K562 (cell line): ENCODE results near the gene MGAT5. TPM values are rescaled to one million over a fixed set of nuclear protein-coding genes. Genes with fewer than 3 reads are reported as not detected.

Experiments
- ATAC-seq: fragments of 200-7000 bp; cut with Tn5 transposase; 3 replicates; pipeline ENCODE4 v1.9.1; 2020; ENCODE audit warnings: moderate library complexity
- BruUV-seq: library from RNA; stranded (reverse); fragments of 400-500 nt; replicated peaks from 2 replicates; lab custom pipeline; 2021; lab: Mats Ljungman, UMichigan
- CTCF ChIA-PET: fragments of 300-600 bp; formaldehyde crosslinking; extraction: SDS; loops from one replicate; lab custom pipeline; 2021; ENCODE audit warnings: low intra/inter-chr PET ratio; lab: Yijun Ruan, JAX
- POLR2A ChIA-PET: fragments of 300-600, 350-650 bp; sonication (Branson Sonifier 250); formaldehyde crosslinking; extraction: SDS; loops from one replicate; lab custom pipeline; 2021; ENCODE audit warnings: antibody characterized with exemption, inconsistent platforms; lab: Yijun Ruan, JAX
- DNase-seq, 4 experiments: peaks; one replicate each; pipeline versions ENCODE4 v3.0.0 to v3.0.0-alpha.2; 2011 to 2018; ENCODE audit warnings: low spot score in 3 of 4, mixed read lengths in 3 of 4; ENCODE audit errors: extremely low read depth in 1 of 4
- FAIRE-seq: peaks from 2 replicates; lab custom pipeline; 2011; peaks lifted over from hg19 to GRCh38; lab: Jason Lieb, UNC
- H2AFZ ChIP-seq: 2 replicates; pipeline ENCODE4 v1.6.0; 2011; ENCODE audit warnings: low read depth, low read length, control low read depth, inconsistent platforms
- H3K27ac ChIP-seq: fragments of 200-600 bp; 3 replicates; pipeline ENCODE4 v1.8.0; 2011; ENCODE audit warnings: low read depth, mild to moderate bottlenecking, control low read depth, inconsistent platforms, low read length, moderate library complexity, mixed read lengths; ENCODE audit errors: extremely low read depth
- H3K27me3 ChIP-seq, 2 experiments: fragments of 300-600 bp in 1 of 2; 2 replicates in 1 of 2; 3 replicates in 1 of 2; pipeline versions ENCODE4 v1.6.0 to v1.8.0; 2011; ENCODE audit warnings: inconsistent platforms in 2 of 2, low read length in 2 of 2, mild to moderate bottlenecking in 1 of 2, mixed read lengths in 1 of 2, moderate library complexity in 1 of 2; ENCODE audit not compliant: control insufficient read depth in 2 of 2, insufficient read depth in 2 of 2
- H3K36me3 ChIP-seq: fragments of 300-600 bp; 3 replicates; pipeline ENCODE4 v1.8.0; 2011; ENCODE audit warnings: mild to moderate bottlenecking, low read length, inconsistent platforms; ENCODE audit not compliant: control insufficient read depth, insufficient read depth
- H3K4me1 ChIP-seq, 2 experiments: fragments of 200-600 bp in 1 of 2; replicated peaks in 1 of 2; 2 replicates in 1 of 2; 3 replicates in 1 of 2; pipeline versions ENCODE4 v1.5.1 to v1.8.0; 2011; ENCODE audit warnings: inconsistent platforms in 2 of 2, low read length in 2 of 2, mild to moderate bottlenecking in 1 of 2, mixed read lengths in 1 of 2, moderate library complexity in 1 of 2; ENCODE audit not compliant: control insufficient read depth in 2 of 2, insufficient read depth in 2 of 2
- H3K4me2 ChIP-seq: 2 replicates; pipeline ENCODE4 v1.6.1; 2011; ENCODE audit warnings: low read length, control low read depth, inconsistent platforms, mixed read lengths; ENCODE audit not compliant: insufficient read depth
- H3K4me3 ChIP-seq: fragments of 200-600 bp; sonication (generic), shearing (Covaris generic); 2 replicates; pipeline ENCODE4 v1.5.1; 2016; ENCODE audit warnings: control low read depth, inconsistent platforms
- H3K79me2 ChIP-seq: fragments of 200-600 bp; 3 replicates; pipeline ENCODE4 v1.8.0; 2011; ENCODE audit warnings: low read length, inconsistent platforms; ENCODE audit not compliant: control insufficient read depth, insufficient read depth
- H3K9ac ChIP-seq, 2 experiments: 2 replicates each; pipeline versions ENCODE4 v1.6.0 to v1.6.1; 2011; ENCODE audit warnings: low read depth in 2 of 2, low read length in 2 of 2, control low read depth in 1 of 2, inconsistent platforms in 1 of 2, mild to moderate bottlenecking in 1 of 2, mixed read lengths in 1 of 2; ENCODE audit not compliant: insufficient read depth in 1 of 2
- H3K9me1 ChIP-seq: one replicate; pipeline ENCODE4 v1.6.0; 2011; ENCODE audit warnings: inconsistent platforms, mild to moderate bottlenecking, low read length, moderate library complexity; ENCODE audit not compliant: control insufficient read depth, insufficient read depth
- H3K9me3 ChIP-seq: replicated peaks from 2 replicates; pipeline ENCODE4 v1.5.1; 2011; ENCODE audit warnings: low read depth, low read length, inconsistent platforms; ENCODE audit not compliant: control insufficient read depth, insufficient read depth
- H4K20me1 ChIP-seq: replicated peaks from 2 replicates; pipeline ENCODE4 v1.6.1; 2011; ENCODE audit warnings: low read length, inconsistent platforms, mixed read lengths; ENCODE audit not compliant: control insufficient read depth, insufficient read depth
- BRD9 ChIP-seq: fragments of 450-650 bp; IDR thresholded peaks from 2 replicates; pipeline ENCODE4 v1.6.1; 2018; ENCODE audit warnings: low read depth; ENCODE audit not compliant: partially characterized antibody
- CCNT2 ChIP-seq: IDR thresholded peaks from 2 replicates; pipeline ENCODE4 v1.6.1; 2011; ENCODE audit warnings: borderline replicate concordance, low read depth, mild to moderate bottlenecking, moderate library complexity, mixed read lengths, low read length; ENCODE audit not compliant: insufficient read length; ENCODE audit errors: extremely low read depth
- ESRRA ChIP-seq: fragments of 450-650 bp; IDR thresholded peaks from 2 replicates; pipeline ENCODE4 v1.6.1; 2014; ENCODE audit warnings: low read depth, mild to moderate bottlenecking, moderate library complexity, borderline replicate concordance
- GTF2E2 ChIP-seq: fragments of 200-800 bp; sonication (Bioruptor generic); IDR thresholded peaks from 2 replicates; pipeline ENCODE4 v1.6.1; 2016; ENCODE audit warnings: missing genetic modification characterization, missing compliant biosample characterization
- ILF3 ChIP-seq: fragments of 450-650 bp; IDR thresholded peaks from 2 replicates; pipeline ENCODE4 v1.6.1; 2018; ENCODE audit warnings: antibody characterized with exemption, mild to moderate bottlenecking, moderate library complexity, borderline replicate concordance
- KDM4B ChIP-seq, 2 experiments: fragments of 450-650 bp in 1 of 2; sonication (generic) in 1 of 2; IDR thresholded peaks; 2 replicates each; pipeline ENCODE4 v1.6.1; 2016 to 2017; ENCODE audit warnings: borderline replicate concordance in 2 of 2, antibody characterized with exemption in 1 of 2, low read depth in 1 of 2, mild to moderate bottlenecking in 1 of 2
- PHF21A ChIP-seq: fragments of 450-650 bp; IDR thresholded peaks from 2 replicates; pipeline ENCODE4 v1.6.1; 2017; ENCODE audit warnings: low read depth, borderline replicate concordance
- POLR2G ChIP-seq: fragments of 200-400 bp; formaldehyde crosslinking; IDR thresholded peaks from 2 replicates; pipeline ENCODE4 v1.6.1; 2017; ENCODE audit warnings: low read depth, mild to moderate bottlenecking, antibody characterized with exemption, low read length, moderate library complexity
- WGBS: fragments of 100-300 bp; shearing (Covaris generic); methylation state at CpG from one replicate; pipeline ENCODE4 v1.1.6; 2016; ENCODE audit warnings: low coverage, mixed read lengths; ENCODE audit not compliant: insufficient coverage; ENCODE audit errors: missing lambda C conversion rate; 5-methylcytosine and 5-hydroxymethylcytosine counted together
- in situ Hi-C: fragments of 300-500 bp; cut with MboI; formaldehyde crosslinking; loops from 4 replicates; pipeline ENCODE4 v1.15.0; 2018; ENCODE audit warnings: inconsistent platforms, mixed read lengths
- intact Hi-C: fragments of 100-400 bp; cut with micrococcal nuclease; formaldehyde crosslinking; loops from 2 replicates; pipeline ENCODE4 v1.14.2; 2022
- polyA plus RNA-seq, 8 experiments: library from polyadenylated mRNA; depleted of rRNA in 4 of 8; stranded (reverse) in 5 of 8; unstranded in 3 of 8; fragments of >200 nt; fragmentation: Nextera tagmentation in 2 of 8; fragmentation: Illumina TruSeq in 1 of 8; extraction: Ambion mirVana in 2 of 8; extraction: Trizol in 1 of 8; gene quantifications; 2 replicates each; pipeline versions ENCODE4 v1.2.1 to v1.2.3, GENCODE V29; 2011 to 2014; ENCODE audit warnings: inconsistent platforms in 1 of 8, missing spikeins in 1 of 8
- total RNA-seq, 7 experiments: library from RNA; depleted of rRNA in 6 of 7; stranded (reverse); fragments of >200 nt in 6 of 7; fragmentation: Illumina TruSeq in 2 of 7; extraction: Trizol in 2 of 7; gene quantifications; 2 replicates each; pipeline versions ENCODE4 v1.2.1 to v1.2.3, GENCODE V29; 2011 to 2021; ENCODE audit warnings: low replicate concordance in 1 of 7
- TF ChIP-seq, protein P1 (sequence below): IDR thresholded peaks from 2 replicates; pipeline ENCODE4 v1.6.1; 2011; ENCODE audit warnings: borderline replicate concordance, low read depth, mild to moderate bottlenecking, moderate library complexity, low read length; ENCODE audit not compliant: insufficient read depth, poor library complexity, severe bottlenecking
- TF ChIP-seq, protein P2 (sequence below): fragments of 250-450 bp; sonication (Bioruptor Pico); IDR thresholded peaks from 2 replicates; pipeline ENCODE4 v1.6.1; 2021; ENCODE audit warnings: mild to moderate bottlenecking

Gene MGAT5
- total and polyA plus RNA-seq, 9 of the 15 experiments (the other 6 are each of a cell fraction or from before 2014, with no cell fraction given), result 1.6 to 18.6 (median 11.1) TPM

DNA sequence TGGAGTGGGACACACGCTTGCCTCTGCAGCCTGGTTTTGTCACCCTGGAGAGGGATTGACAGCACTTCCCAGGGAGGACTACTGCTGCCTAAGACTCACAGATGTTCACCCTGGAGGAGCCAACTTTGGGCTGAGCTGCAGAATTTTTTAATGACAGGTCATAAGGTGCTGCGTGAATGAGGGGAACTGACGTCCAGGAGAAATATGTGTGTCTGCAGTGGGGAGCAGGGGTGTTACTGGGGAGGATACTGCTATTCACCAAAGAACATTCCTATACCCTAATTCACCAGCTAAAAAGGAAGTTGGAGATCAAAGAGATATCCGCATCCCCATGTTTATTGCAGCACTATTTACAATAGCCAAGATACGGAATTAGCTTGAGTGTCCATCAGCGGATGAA is 144.4 kb downstream of the MGAT5 start:
- H3K27me3 ChIP-seq, result no peaks in the 10 kb centered on the region
- no peaks in the 10 kb centered on the region for H3K9me1 ChIP-seq
- no peak for FAIRE-seq
- CTCF ChIA-PET, result no interaction called here
- no peaks in the 10 kb centered on the region for H3K79me2 ChIP-seq
- no peak for DNase-seq
- no peaks in the 10 kb centered on the region for H3K9me3 ChIP-seq
- POLR2A ChIA-PET, result interaction anchor here (0.8 kb wide), 1 partner anchor 15 kb away, joined by 4 read pairs; no protein-coding TSS in a partner anchor
- intact Hi-C loops, result no loop called here
- no peaks in the 10 kb centered on the region for H4K20me1 ChIP-seq
- H3K9ac ChIP-seq, result no peak overlapping the region
- no peak for ATAC-seq
- WGBS, result 66% methylated on average over 6 of the region's 6 CpGs
- H3K4me3 ChIP-seq, result no peak overlapping the region
- BruUV-seq, result no TSS peak
- H3K27ac ChIP-seq, result no peak overlapping the region
- no peak overlapping the region for H2AFZ ChIP-seq
- no peaks in the 10 kb centered on the region for H3K36me3 ChIP-seq
- peaks cover 0 to 4% of the 10 kb centered on the region in 2 experiments; a peak in 2 of 5 replicates for H3K4me1 ChIP-seq
- no peak overlapping the region for H3K4me2 ChIP-seq
- in situ Hi-C loops, result no loop called here
- TF ChIP-seq ILF3, result no peak
- no peak for TF ChIP-seq CCNT2
- TF ChIP-seq ESRRA, result no peak
- TF ChIP-seq BRD9, result no peak
- no peak for TF ChIP-seq PHF21A
- no peak for TF ChIP-seq GTF2E2 (tag)
- no peak for TF ChIP-seq KDM4B (IDR thresholded peaks at IDR 0.05; ENCODE audit: borderline replicate concordance in 2 of 2, low read depth in 1 of 2)
- no peak for TF ChIP-seq POLR2G
- TF ChIP-seq, protein P1, sequence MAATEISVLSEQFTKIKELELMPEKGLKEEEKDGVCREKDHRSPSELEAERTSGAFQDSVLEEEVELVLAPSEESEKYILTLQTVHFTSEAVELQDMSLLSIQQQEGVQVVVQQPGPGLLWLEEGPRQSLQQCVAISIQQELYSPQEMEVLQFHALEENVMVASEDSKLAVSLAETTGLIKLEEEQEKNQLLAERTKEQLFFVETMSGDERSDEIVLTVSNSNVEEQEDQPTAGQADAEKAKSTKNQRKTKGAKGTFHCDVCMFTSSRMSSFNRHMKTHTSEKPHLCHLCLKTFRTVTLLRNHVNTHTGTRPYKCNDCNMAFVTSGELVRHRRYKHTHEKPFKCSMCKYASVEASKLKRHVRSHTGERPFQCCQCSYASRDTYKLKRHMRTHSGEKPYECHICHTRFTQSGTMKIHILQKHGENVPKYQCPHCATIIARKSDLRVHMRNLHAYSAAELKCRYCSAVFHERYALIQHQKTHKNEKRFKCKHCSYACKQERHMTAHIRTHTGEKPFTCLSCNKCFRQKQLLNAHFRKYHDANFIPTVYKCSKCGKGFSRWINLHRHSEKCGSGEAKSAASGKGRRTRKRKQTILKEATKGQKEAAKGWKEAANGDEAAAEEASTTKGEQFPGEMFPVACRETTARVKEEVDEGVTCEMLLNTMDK, result no peak
- TF ChIP-seq, protein P2, sequence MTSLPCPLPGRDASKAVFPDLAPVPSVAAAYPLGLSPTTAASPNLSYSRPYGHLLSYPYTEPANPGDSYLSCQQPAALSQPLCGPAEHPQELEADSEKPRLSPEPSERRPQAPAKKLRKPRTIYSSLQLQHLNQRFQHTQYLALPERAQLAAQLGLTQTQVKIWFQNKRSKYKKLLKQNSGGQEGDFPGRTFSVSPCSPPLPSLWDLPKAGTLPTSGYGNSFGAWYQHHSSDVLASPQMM (CRISPR knock-in tag), result no peak
